DMS153 treated with DMSO at 0.1 percent for 48 hours (cell line): ENCODE results near the gene NGFR.
"Not testable (repeated sequence)": the region's sequence is repeated elsewhere in the genome, so short reads cannot be mapped to it uniquely, and the experiment has no call there.

Experiments
- DNase-seq: peaks from one replicate; lab custom pipeline; 2025; ENCODE audit not compliant: unreplicated experiment; lab: John Stamatoyannopoulos, UW

Gene NGFR

GRCh38 chr17:49495842-49496182, 719 bp downstream of the NGFR start:
- DNase-seq = no peak

DNA sequence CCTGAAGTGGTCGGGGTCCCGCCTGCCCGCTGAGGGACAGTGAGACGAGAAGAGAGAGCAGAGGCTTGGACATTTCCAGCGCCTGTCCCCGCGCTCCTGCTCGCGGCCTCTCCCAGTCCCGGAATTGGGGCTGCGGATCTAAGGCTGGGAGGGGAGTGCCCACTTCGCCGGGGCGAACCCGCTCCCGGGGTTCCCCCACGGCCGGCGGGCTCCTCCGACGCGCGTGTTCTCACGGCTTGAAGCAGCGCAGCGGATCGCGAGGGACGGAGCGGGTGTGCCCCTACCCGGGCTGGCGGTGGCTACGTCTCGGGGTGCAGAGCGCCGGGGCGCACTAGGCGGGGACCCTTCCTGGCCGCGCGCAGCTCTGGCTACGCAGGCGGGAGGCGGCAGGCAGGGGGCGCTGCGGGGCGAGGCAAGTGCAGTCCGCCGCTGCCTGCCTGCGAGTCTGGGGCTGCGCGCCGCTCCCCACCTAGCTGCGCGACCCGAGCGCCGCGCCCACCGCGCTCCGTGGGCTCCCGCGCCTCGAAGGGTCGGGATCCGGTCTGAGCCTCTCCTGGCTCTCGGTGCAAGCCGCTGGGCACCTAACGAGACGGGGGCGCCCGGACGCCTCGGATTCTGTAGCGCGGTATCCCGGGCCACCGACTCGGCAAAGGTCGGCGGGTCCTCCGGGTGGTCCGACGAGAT, 1.2 kb downstream of the NGFR start:
- peak; percentile 34 for DNase-seq

GRCh38 chr17:49496867-49497147, 1.7 kb downstream of the NGFR start:
- DNase-seq = no peak

GRCh38 chr17:49497148-49498028, 2.3 kb downstream of the NGFR start:
- no peak for DNase-seq

DNA sequence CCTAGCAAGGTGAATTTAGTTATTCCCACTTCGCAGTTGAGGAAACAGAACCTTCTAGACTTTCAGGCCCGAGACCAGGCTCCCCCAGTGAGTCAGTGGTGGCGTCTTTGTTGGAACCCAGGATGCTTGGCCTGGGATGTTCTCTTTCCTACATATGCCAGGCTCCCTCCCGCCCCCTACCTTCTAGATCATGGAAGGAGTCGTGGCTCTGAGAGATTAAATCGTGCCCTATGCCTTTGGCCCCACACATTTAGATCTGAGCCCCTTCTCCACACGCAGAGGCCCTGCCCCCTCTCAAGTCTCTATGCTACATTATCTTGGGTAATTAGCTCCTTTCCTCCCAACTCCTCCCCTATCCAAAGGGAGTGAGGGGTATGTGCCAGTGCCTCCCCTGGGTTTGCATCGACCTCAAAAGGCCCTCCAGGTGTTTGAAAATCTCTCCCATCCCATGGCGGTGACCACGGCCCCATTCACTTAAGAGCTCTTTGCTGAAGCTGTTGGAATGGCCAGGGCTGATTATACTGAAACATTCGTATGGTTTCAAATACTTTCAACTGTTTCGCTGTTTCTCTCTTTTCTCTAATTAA, 3.0 kb downstream of the NGFR start:
- no peak for DNase-seq

- no peak for DNase-seq
These were observed 6.4 kb downstream of the NGFR start for GRCh38 chr17:49501496-49501895.

DNA sequence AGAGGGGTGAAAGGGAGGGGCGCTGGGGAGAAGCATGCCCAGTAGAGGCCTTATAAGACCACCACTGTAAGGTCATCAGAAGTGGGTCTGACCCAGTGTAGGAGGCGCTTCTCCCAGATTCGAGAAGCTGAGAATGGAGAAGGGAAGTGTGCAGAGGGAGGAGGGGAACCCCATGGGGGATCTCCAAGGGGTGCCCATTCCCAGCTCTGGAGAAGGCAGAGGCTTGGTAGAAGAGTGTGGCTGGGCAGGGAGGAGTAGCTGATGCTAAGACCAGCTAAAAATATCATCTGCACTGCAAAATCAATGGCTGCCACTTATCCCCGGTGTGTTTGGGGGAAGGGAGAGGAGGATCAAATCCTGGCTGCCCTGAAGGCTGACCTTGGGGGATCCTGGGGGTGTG, 7.2 kb downstream of the NGFR start:
- no peak for DNase-seq

DNA sequence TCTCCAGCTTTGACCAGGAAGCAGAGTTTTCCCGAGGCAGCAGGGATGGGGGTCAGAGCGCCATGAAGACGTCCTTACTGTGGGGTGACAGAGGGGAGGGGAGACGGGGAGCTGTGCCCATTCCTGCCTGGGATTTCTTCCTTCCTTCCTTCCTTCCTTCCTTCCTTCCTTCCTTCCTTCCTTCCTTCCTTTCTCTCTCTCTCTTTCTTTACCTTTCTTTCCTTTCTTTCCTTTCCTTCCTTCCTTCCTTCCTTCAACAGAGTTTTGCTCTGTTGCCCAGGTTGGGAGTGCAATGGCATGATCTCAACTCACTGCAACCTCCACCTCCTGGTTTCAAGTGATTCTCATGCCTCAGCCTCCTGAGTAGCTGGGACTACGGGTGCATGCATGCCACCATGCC, 7.6 kb downstream of the NGFR start:
- DNase-seq = not testable (repeated sequence)

DNA sequence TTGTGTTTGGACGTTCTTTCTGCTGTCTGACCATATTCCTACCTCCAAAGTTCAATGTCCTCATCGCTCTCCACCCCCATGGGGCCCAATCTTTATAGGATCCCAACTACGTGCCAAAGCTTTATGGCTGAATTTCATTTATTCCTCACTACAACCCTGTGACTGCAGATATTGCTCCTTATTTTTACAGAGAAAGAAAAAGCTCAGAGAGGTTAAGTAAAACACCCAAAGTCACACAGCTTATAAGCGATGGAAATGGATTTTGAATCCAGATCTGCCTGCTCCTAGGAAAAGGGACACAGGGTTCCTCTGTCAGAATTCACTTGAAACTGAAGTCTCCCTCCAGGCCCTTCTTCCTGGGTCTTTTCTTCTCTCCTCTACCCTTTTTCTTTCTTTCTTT, 9.3 kb downstream of the NGFR start:
- no peak for DNase-seq

DNA sequence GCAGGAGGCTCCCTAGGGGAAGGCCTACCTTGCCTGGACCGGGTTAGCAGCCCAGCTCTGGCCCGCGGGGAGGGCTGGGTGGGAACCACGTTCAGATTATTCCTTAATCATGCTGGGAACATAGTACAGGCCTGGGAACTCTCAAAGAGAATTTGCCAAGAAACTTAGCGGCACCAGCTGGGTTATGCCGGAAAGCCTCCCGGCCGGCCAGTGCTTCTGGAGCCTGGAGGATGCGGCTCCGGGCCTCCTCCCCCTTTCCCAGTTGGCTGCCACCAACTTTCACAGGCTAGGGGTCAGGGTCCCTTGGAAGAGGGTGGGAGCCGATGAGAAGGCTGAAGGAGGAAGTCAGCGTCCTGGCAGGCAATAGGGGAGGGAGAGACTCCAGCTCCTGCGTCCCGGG, 10.8 kb downstream of the NGFR start:
- no peak for DNase-seq

- no peak for DNase-seq
These were observed 11.2 kb downstream of the NGFR start for GRCh38 chr17:49506282-49506681.

DNA sequence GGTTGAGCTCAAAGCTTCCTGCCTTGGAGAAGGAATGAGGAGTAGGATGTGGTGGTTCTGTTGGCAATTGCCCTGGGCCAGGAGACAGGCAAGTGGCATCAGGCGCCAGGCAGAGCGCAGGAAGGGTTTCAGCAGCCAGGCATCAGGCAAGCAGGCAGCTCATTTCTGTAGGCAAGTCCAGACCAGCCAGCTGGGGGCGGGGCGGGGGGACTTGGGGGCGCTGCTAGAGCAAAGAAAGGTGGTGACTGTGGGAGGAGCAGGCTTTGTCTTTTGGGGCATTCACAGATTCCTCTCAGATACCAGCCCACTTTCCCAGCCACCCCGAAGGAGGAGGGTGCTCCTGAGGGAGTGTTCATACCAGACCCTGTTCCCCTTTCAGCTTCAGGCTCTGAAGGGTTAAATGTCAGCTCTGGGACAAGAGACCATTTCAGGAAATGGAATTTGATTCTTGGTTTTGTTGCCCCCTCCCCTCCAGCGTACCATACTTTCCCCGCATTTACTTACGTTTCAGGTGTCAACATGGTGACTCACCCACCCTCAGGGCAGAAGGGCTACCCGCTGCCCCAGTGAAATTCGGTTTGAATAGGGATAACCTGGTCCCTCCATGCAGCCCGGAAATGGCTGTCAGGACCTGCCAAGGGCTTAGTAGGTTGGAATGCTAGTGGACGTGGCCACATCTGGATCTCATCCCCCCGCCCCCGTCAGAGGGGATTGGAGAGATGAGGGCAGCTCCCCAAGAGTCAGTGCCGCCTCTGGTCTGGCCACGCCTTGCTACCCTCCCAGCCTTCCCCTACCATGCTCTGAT, 13.2 kb downstream of the NGFR start:
- peak; percentile 19 for DNase-seq

GRCh38 chr17:49508866-49509587, 13.9 kb downstream of the NGFR start:
- DNase-seq = no peak

DNA sequence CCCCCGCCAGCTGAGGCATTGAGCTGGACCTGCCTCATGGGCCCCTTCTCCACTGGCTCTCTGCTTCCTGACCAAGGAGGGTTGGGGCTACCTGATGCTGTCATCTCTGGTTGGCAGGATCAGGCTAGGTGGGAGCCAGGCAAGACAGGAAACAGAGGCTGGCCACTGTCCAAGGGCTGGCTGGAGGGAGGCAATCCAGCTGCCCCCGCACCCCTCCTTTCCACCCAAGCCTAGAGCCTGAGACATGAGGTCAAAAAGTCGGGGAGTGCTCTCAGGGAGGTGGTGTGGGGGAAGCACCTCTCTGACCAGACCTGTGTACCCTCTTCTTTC, 14.5 kb downstream of the NGFR start:
- DNase-seq = no peak

DNA sequence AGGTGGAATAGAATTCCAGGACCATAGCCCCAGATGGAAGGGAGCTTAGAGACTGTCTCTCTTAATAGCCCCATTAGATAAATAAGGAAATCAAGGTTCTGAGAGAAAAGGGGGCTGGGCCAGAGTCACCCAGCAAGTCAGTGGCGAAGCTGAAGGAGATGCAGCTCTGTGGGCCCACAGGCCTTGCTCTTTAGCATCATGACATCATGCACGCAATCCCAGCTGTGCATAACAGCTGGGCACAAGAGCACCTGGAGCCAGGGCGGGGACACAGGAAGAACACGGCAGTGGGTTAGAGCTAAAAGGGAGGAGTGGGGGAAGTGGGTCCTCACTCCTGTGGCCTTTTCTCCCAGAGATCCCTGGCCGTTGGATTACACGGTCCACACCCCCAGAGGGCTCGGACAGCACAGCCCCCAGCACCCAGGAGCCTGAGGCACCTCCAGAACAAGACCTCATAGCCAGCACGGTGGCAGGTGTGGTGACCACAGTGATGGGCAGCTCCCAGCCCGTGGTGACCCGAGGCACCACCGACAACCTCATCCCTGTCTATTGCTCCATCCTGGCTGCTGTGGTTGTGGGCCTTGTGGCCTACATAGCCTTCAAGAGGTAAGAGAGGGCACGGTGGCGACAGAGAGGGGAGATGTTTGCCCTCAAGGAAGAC, 15.1 kb downstream of the NGFR start:
- DNase-seq = no peak

DNA sequence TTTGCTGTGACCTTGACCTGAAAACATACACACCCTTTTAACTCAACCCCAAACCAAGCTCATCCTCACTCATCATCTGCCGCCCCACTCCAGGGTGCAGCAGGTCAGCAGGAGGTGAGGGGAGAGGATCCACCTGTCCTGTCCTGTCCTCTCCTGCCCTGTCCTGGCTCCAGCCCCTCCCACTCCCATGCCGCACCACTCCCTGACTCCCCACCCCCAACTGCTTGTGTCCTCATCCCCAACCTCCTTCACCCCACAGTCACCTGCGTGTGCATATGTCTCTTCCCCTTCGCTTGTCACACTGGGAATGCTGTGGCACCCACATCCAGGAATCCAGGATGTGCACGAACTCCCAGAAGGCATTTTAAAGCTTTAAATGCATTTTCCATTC, 15.6 kb downstream of the NGFR start:
- no peak for DNase-seq

DNA sequence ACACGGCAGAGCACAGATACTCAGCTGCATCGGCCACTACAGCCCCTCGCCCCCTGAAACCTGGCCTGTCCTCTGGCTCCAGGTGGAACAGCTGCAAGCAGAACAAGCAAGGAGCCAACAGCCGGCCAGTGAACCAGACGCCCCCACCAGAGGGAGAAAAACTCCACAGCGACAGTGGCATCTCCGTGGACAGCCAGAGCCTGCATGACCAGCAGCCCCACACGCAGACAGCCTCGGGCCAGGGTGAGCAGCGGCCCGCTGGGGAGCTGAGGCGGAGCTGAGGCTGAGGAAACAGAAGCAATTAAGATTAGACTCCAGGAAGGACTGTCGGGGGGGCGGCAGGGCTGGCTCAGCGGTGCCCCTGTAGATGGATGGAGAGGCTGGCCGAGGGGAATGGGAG, 16.7 kb downstream of the NGFR start:
- no peak for DNase-seq

GRCh38 chr17:49512296-49513043, 17.4 kb downstream of the NGFR start:
- no peak for DNase-seq

GRCh38 chr17:49513044-49513395, 17.9 kb downstream of the NGFR start:
- DNase-seq = no peak

DNA sequence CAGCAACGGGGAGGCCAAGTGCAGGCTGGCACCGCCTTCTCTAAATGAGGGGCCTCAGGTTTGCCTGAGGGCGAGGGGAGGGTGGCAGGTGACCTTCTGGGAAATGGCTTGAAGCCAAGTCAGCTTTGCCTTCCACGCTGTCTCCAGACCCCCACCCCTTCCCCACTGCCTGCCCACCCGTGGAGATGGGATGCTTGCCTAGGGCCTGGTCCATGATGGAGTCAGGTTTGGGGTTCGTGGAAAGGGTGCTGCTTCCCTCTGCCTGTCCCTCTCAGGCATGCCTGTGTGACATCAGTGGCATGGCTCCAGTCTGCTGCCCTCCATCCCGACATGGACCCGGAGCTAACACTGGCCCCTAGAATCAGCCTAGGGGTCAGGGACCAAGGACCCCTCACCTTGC, 18.5 kb downstream of the NGFR start:
- no peak for DNase-seq
